ENCODE results near the gene MMP15.

The MMP15 gene

GRCh38 chr16:57992084-57992483 is 33.5 kb upstream of the MMP15 start:
- no peak for DNase-seq (ENCODE audit: low spot score)
- TF ChIP-seq, protein P1, sequence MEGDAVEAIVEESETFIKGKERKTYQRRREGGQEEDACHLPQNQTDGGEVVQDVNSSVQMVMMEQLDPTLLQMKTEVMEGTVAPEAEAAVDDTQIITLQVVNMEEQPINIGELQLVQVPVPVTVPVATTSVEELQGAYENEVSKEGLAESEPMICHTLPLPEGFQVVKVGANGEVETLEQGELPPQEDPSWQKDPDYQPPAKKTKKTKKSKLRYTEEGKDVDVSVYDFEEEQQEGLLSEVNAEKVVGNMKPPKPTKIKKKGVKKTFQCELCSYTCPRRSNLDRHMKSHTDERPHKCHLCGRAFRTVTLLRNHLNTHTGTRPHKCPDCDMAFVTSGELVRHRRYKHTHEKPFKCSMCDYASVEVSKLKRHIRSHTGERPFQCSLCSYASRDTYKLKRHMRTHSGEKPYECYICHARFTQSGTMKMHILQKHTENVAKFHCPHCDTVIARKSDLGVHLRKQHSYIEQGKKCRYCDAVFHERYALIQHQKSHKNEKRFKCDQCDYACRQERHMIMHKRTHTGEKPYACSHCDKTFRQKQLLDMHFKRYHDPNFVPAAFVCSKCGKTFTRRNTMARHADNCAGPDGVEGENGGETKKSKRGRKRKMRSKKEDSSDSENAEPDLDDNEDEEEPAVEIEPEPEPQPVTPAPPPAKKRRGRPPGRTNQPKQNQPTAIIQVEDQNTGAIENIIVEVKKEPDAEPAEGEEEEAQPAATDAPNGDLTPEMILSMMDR (IDR thresholded peaks at IDR 0.05; ENCODE audit: extremely low read depth, missing control alignments): no peak

- DNase-seq (ENCODE audit: low spot score): no peak
- TF ChIP-seq, protein P1 (IDR thresholded peaks at IDR 0.05; ENCODE audit: extremely low read depth, missing control alignments): no peak
Observed at GRCh38 chr16:57993438-57993837, 32.1 kb upstream of the MMP15 start.

- TF ChIP-seq, protein P1 (IDR thresholded peaks at IDR 0.05; ENCODE audit: extremely low read depth, missing control alignments): no peak
- no peak for DNase-seq (ENCODE audit: low spot score)
Observed at GRCh38 chr16:57993897-57994296, 31.7 kb upstream of the MMP15 start.

- no peak for DNase-seq (ENCODE audit: low spot score)
- TF ChIP-seq, protein P1 (IDR thresholded peaks at IDR 0.05; ENCODE audit: extremely low read depth, missing control alignments): no peak
Observed at GRCh38 chr16:57994361-57994760, 31.2 kb upstream of the MMP15 start.

DNA sequence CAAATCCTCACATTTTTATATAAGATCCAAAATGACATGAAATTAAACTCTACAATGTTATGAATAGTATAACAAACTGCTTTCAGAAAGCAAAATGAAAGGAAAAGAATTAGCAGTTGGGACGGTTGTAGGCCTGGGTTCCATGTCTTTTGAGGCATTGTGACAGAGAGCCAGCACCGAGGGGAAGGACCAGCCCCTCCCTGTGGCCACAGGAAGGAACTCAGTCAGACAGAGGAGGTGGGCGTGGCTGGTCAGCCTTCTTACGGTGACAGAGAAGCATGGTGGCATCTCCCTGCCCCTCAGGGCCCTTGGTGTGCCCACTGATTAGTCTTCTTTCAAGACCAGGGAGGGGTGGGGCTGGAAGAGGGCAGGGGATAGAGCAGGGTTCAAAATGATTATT is 30.8 kb upstream of the MMP15 start:
- TF ChIP-seq, protein P1 (IDR thresholded peaks at IDR 0.05; ENCODE audit: extremely low read depth, missing control alignments): peak; percentile 16

DNA sequence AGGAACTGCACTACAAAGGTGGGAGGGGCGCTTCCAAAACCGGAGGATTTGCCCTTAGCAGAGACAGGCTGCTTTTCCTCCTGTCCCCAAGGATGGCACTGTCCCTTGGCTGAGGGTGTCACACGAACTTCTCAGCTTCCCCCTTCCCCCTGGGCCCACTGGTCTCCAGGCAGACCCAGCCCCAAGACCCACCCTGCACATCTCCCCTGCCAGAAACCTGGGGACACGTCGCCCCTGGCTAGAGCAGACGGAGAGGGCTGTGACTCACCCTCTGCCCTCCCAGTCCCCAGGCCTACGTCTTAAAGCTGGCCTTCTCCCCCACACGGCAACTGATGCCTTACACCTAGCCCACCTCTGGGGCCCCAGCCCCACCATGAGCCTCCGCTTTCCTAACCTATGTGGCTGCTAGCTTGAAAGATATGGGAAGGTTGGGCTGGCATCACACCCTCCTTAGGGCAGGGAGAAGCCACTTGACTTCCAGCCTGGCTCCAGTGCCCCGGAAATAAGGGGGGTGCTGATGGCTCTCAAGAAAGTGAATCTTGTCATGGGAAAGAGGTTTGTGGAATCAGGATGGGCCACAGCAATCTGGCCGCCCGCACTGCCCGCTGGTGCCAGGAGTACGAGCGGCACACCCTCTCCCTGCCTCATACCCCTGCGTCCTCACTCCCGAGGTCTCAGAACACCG is 29.7 kb upstream of the MMP15 start:
- TF ChIP-seq, protein P1 (IDR thresholded peaks at IDR 0.05; ENCODE audit: extremely low read depth, missing control alignments): no peak
- no peak for DNase-seq (ENCODE audit: low spot score)

More for the DNA sequence above, 30.8 kb upstream of the MMP15 start:
- DNase-seq (ENCODE audit: low spot score): peak; percentile 70

DNA sequence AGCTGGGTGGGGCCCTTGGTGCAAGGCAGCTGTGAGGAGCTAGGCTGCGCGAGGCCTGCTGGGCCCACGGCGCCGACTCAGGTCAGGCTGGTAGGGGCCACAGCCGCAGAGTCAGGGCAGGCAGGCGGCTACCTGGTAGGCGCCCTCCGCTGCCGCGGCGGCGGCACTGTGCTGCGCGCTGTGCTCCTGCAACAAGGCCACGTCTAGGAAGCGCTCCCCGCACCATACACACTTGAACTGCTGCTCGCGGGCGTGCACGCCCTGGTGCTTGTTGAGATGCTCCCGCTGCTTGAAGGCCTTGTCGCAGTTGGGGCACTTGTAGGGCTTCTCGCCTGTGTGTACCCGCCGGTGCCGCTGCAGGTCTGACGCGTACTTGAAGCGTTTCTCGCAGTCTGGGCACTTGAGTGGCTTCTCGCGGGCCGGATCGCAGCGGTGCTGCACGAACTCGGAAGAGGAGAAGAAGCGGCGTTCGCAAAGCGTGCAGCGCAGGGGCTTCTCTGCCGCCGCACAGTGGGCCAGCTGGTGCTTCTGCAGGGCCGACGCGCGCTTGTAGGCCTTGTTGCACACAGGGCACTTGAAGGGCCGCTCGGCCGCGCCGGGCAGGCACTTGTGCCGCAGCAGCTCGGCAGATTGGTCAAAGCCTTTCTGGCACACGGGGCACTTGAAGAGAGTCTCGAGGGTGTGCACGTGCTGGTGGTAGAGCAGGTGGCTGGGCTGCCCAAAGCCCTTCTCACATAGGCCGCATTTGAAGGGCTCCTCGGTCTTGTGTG is 29.0 kb upstream of the MMP15 start:
- TF ChIP-seq, protein P1 (IDR thresholded peaks at IDR 0.05; ENCODE audit: extremely low read depth, missing control alignments): no peak
- DNase-seq (ENCODE audit: low spot score): no peak
